Amniotic epithelial cell (primary cell): ENCODE measurements around the gene KCTD19.
A peak's percentile ranks its signal among the peaks of the same experiment; 100 is the strongest.

ENCODE experiments used
- DNase-seq: peaks from one replicate; pipeline ENCODE4 v3.0.0-alpha.2; 2010; ENCODE audit warnings: low read depth

Gene KCTD19

DNA sequence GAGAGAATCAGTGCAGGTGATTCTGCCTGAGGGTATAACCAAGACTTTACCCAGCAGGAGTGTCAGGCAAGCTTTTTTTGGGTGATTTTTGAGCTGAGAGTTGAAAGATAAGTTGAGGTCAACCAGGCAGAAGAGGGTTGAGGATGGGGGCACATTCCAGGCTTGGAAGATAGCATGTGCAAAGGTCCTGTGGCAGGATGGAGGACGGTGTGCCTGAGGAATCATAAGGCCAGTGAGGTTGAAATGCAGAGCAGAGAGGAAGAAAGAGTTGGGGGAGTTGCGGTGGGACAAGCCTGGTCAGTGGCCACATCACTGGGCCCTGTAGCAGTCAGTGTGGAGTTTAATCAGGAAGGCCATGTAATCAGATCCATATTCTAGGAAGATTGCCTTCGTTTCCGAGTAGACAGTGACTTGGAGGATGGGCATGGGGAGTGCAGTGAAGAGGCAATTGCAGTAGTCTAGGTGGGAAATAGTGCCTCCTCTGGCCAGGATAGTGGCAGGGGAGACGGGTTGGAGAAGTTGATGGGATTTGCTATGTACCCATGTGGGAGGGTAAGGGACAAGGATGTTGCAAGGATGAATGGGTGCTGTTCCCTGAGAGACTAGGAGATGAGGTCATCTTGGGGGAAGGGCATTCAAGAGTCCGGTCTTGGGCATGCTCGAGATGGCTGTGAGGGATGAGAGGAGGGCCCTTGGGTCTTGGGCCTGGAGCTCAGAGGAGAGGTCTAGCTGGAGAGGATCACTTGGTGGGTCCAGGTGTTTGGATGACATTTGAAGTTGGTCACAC, 43.3 kb downstream of the KCTD19 start:
- peak; percentile 82 for DNase-seq

DNA sequence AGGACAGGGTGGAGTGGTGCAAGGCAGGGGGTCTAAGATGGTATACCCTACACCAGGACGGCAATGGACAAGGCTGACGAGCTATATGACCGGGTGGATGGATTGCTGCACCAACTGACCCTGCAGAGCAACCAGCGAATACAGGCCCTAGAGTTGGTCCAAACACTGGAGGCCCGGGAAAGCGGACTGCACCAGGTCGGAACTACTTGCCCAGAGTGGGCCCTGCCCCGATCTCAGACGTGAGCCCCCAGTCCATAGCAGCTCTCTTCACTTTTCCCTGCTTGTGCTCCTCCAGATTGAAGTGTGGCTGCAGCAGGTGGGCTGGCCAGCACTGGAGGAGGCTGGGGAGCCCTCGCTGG, 44.1 kb downstream of the KCTD19 start:
- no peak for DNase-seq

DNA sequence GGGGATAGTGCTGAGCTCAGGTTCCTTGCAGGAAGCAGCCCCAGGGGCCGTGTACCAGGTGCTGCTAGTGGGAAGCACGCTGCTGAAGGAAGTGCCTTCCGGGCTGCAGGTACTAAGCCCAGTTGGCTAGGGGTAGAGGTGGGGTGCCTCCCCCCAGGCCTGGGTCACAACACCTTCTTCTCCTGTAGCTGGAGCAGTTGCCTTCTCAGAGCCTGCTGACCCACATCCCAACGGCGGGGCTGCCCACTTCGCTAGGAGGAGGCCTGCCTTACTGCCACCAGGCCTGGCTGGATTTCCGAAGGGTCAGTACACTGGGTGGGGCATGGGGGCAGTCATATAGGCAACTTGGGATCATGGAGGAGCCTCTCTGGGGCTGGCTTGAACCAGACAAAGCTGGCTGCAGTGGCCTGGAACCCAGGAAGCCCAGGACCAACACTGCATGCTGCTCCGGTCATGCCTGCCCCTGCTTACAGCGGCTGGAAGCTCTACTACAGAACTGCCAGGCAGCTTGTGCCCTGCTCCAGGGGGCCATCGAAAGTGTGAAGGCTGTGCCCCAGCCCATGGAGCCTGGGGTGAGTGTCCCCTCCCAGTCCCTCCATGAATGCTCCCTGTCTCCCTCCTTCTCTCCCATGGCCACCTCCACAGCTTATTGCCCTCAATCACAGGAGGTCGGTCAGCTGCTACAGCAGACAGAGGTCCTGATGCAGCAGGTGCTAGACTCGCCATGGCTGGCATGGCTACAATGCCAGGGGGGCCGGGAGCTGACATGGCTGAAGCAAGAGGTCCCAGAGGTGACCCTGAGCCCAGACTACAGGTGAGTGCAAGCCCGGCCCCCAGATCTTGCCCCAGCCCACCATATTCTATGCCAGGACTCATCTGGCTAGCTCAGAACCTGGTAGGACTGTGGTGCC, 44.8 kb downstream of the KCTD19 start:
- DNase-seq = no peak

DNA sequence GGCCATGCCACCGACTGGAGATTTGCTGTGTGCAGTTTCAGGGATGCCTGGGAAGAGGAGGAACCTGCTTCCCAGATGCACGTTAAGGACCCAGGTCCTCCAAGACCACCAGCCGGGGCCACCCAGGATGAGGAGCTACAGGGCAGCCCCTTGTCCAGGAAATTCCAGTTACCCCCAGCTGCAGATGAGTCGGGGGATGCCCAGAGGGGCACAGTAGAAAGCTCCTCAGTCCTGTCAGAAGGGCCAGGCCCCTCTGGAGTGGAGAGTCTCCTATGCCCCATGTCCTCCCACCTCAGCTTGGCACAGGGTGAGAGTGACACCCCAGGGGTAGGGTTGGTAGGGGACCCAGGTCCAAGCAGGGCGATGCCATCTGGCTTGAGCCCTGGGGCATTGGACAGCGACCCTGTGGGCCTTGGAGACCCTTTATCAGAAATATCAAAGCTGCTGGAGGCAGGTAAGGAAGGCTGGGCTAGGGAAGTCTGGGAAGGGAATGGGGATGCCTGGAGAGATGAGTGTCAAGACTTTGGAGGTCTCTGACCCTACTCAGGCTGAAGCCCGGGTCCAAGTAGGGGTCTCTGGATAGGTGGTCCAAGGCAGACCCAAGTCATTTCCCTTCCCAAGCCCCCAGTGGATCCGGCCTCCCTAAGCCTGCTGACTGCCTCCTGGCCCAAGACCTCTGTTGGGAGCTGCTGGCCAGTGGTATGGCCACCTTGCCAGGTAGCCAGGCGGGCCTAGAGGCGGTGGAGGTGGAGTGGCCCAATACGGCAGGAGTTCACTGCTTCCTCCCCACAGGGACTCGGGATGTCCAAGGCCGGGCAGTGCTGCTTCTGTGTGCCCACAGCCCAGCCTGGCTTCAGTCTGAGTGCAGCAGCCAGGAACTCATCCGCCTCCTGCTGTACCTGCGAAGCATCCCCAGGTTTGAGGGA, 46.2 kb downstream of the KCTD19 start:
- DNase-seq = no peak

DNA sequence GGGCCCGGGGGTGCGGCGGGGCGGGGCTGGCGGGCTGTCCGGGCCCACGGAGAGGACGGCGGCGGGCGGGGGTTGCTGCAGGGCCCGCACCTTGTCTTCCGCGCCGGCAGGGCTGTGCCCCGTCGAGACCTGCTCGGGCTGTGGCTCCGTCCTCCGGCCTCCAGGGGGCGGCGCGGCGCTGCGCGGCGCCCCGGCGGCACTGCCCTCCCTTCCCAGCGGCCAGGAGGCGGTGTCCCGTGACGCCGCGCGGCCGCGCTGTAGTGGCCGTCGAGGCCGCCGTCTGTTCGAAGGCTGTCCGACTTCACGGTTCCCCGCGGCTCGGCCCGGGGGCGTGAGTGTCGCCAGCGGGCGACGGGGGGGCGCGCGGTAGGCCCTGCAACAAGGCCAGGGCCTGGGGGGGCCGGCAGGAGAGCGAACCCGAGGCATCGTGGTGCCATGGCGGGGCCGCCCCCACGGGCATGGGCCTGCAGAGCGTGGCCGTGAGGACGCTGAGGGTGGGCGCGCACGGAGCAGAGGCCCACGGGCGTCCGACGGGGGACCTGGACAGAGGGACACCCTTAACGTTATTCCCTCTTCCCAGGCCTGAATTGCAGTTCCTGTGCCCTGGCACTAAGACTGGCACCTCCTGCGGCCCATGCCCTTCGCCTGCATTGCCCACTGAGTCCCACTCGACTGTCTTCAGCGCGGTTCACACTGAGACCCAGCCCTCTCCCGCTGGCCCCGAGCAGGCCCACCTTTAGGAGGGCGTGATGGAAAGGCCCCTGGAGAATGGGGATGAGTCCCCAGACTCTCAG, 47.0 kb downstream of the KCTD19 start, which contains the start of gene PLEKHG4:
Gene PLEKHG4 (plus strand): TSS at position 237 of the 794 bp plus-strand sequence. CDS start 513 bp downstream, at position 750.
- peak; percentile 59 for DNase-seq

DNA sequence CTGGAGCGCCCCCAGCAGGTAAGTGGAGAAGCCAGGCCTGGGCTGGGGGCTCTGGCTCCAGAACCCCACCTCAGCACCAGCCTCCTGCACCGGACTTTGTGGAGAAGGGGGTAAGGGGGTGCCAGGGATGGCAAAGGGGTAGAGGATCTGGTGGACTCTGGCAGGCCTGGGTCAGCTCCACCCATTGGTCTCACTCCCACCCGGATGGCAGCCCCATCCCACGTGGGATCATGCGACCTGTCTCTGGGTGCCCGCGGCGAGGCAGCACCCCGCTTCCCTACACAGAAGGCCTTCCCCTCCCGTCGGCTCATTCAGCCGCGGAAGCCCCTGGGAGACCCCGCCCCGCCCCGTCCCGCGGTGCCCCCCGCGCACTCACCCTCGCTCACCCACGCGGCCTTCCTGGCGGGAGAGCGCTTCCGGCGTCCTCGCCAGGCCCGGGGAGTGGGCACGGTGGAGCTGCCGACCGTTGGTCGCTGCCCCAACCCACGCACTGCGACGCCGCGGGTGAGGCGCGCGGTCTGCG, 47.7 kb downstream of the KCTD19 start:
- DNase-seq = no peak

DNA sequence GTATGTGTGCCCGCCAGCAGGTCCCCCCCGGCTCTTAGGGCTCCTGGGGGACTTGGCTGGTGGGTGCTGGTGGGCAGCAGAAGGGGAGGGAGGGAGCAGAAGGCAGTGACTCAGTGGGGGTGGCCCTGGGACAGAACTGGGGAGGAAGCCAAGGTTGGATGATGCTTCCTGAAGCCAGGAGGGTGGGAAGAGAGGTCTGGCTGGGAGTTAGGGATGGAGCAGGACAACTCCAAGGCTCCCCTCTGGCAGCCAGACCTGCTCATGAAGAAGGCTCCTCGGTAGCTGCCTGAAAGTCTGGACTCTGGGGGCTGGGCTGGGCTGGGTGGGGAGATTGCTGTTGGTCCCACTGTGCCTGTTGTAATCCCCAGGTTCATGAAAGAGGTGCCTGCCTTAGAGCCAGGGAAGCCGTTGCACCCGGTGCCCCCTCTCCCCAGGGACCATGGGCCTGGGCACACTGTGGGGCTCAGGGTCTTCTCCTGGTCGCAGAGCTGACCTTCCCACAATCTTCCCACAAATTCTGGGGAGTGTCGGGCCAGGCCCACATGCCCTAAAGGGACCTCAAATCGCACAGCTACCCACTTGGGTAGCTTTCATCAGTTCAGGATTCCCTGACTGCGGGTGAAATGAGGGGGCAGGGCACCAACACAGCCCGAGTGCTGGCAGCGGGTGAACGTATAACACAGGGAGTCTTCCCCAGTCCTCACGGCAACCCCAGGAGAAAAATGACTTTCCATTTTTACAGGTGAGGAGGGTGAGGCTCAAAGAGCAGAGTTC, 48.4 kb downstream of the KCTD19 start:
- DNase-seq = peak; percentile 62

DNA sequence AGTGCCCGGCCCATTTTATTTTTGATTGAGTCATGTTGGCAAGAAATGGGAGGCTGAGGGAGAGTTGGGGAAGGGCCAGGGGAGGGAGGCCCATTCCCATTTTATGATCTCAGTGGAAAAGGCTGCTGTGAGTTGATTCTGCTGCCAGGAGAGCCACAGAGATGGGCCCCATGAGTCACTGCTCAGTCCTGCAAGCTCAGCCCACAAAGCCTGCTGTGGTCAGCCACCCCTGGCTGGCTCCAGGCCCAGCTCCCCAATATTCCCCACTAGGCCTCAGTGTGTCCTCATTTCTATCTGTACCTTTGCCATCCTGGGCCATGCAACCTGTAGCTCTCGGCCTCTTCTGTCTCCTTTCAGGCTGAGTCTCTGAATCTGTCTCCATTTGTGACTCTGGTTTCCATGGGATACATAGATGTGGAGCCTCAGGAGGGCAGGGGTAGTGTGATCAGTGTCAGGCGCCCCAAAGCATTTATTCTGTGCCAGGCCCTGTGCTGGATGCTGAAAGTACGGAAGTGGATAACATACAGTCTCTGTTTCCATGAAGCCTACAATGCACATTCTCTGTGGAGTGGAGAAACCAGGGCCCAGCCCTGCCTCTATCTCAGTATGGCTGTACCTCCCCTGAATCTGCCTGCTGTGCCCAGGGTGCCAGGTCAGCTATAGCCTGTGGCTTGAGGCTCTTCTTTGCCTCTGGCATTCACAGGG, 49.1 kb downstream of the KCTD19 start:
- DNase-seq = peak; percentile 99

DNA sequence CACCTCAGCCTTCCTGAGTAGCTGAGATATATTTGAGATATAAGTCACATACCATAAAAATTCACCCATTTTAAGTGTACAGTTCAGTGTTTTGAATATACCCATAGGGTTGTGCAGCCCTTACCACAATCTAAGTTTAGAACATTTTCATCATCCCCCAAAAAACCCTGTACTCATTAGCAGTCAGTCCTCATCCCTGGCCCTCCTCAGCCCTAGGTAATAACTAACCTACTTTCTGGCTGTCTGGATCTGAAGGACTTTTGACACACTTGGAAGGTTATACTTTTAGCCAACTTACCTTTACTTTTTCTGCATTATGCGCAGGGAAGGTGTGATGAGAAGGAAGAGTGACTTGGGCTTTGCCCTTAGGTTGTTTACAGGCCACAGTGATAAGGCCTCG, 51.2 kb downstream of the KCTD19 start:
- DNase-seq = no peak

DNA sequence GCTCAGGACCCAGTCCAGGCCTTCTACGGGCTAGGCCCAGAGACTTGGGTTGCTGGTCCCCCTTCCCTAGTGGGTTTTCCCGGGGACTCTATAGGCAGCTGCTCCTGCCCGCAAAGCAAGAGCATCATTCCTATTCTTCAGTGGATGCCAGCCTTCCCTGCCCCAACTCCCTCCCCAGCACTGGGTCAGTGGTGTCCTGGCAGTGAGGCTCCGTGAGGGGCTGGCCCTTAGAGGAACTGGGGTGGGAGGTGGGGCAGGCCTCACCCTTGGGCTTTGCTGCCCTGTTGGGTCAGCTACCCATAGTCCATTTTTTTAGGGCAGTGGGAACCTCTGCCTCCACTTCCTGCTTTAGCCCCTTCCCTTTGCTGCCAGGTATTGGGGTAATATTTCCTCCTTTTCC, 55.1 kb downstream of the KCTD19 start:
- DNase-seq = no peak

DNA sequence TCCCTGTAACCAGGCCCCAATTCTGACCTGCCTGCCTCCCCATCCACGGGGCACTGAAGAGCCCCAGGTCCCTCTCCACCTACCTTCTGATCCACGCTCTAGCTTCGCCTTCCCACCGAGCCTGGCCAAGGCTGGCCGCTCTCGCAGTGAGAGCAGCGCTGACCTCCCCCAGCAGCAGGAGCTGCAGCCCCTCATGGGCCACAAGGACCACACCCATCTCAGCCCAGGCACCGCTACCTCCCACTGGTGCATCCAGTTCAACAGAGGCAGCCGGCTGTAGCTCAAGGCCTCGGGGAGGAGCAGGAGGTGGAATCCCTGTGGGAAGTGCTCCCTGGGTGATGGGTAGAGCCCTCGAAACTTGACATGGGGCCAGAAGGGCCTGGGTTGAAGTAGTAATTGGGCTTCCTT, 55.6 kb downstream of the KCTD19 start:
- no peak for DNase-seq

DNA sequence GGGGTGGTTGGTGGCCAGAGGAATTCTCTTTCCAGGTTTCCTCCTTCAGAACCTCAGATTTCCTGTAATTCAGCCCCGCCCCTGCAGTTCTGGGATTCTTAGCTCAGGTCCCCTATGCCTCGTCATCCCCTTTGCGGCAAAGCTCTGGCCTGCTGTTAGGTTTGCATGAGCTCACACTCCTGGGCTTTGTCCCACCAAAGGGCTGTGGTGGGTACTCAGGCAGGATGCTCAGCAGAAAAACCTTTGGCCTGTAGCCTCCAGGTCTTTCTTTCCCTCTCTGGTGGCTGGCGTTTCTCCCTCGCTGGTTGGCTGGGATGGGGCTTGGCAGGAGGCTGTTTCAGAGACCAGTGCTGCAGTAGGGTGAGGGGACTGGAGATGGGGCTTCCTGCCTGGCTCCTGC, 56.8 kb downstream of the KCTD19 start:
- peak; percentile 56 for DNase-seq

DNA sequence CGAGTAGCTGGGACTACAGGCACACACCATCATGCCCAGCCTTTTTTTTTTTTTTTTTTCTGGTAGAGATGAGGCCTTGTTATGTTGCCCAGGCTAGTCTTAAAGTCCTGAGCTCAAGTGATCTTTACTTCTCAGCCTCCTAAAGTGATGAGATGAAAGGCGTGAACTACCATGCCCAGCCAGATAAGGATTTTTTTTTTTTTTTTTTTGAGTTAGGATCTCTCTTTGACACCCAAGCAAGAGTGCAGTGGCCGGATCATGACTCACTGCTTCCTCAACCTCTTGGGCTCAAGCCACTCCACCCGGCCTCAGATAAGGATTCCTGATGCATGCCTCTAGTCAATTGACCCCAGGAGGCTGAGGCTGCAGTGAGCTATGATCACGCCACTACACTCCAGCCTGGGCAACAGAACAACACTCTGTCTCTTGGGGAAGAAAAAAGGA, 58.4 kb downstream of the KCTD19 start:
- DNase-seq = peak; percentile 95

DNA sequence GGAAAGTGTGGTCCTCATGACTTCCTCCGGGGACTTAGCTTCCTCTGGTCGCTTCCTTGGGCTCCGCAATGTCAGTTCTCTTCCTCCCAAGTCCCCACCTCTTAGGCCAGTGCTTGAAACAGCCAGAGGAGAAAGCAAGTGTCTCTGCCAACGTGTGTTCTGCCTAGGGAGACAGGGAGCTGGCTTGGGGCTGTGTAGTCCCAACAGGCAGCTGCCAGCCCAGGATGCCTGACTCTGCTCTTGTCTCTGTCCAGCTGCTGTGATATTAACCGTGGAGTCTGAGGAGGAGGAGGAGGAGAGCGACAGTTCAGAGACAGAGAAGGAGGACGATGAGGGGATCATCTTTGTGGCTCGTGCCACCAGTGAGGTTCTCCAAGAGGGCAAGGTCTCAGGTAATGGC, 60.7 kb downstream of the KCTD19 start:
- DNase-seq = no peak

DNA sequence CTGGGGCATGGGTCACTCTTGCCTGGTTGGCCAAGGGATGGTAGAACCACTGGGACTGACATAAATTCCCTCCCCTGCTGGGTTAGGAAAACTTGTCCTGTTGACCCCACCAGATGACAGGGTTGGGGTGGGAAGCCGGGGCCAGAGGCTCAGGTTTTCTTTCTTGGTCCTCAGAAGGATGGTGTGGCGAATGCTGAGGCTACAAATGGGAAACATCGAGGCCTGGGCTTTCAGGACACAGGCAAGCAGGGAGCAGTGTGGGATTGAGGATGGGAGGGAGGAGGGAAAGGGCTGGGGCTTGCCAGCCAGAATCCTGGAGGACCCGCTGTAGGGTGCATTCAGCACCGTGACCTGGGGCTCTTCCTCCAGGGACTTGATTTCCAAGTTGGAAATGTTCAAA, 61.7 kb downstream of the KCTD19 start:
- no peak for DNase-seq

DNA sequence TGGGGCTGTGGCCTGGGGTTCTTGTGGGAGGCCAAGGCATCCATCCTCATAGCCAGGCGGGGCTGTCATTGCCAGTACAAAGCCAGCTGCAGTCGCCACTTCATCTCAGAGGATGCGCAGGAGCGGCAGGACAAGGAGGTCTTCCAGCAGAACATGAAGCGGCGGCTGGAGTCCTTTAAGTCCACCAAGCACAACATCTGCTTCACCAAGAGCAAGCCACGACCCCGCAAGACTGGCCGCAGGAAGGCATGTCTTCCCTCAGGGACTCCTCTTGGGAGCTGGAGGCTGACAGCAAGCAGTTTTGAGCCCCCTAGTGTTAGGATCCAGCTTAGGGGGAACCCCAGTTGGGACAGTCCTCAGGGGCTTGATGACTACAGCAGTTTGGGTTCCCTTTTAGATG, 62.3 kb downstream of the KCTD19 start:
- no peak for DNase-seq

DNA sequence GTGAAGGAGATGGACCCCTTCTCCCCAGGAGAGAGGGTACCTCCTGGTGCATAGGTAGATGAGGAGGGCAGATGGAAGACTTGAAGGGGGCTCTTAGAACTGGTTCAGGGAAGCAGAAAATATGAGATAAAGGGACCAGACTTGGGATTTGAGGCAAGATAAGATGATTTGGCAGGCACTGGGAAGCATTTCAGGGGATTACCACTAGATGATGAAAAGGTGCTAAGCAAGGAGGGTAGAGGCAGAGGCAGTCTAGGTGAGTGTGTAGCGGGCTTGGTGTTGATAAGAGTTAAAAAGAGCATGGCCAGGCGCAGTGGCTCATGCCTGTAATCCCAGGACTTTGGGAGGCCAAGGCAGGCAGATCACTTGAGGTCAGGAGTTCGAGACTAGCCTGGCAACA, 63.3 kb downstream of the KCTD19 start:
- no peak for DNase-seq

DNA sequence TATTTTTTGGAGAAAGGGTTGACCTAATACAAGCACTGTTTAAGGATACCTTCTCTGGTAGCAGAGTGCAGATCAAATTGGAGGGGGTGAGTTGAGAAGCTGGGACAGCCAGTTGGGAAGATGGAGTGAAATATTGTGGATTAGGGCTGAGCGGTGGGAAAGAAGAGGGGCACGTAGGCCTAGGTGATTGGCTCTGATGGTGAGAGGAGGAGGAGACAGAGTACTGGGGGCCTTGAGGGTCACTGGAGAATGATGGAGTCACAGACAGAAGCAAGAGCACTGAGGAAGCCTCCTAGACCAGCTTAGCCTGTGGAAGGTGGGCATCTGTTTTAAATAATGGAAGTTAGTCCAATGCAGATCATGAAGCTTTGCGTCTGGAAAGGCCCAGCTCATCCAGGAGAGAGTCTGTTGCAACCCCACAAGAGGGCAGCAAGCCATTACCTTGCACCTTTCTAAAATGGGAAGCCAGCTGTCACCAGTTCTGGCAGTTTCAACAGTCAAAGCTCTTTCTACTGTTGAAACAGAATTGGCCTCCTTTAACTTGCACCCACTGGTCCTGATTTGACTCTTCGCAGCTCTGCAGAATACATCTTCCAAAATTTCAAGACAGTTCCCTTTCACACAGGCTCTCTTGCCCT, 66.0 kb downstream of the KCTD19 start:
- DNase-seq = peak; percentile 51

DNA sequence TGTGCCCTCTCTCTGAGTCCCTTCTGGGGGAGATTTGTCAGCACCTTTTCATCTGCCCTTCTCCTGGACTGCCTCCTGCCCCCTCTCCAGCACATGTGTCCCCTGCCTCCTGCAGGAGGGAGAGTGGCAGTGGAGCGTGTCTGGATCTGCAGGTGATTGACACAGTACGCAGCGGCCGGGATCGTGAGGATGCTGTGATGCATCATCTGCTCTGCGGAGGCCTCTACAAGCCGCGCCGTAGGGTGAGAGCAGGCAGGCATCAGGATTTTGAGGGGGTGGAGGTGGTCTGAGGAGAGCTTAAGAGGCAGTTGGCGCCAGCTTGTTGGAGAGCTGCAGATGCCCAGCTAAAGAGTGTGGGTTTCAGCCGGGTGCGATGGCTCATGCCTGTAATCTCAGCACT, 66.8 kb downstream of the KCTD19 start:
- no peak for DNase-seq
